HG03558 (cell line): ENCODE data around the gene FARS2.
A peak's percentile ranks its signal among the peaks of the same experiment; 100 is the strongest.

Source experiments
- ATAC-seq: cut with Tn5 transposase; IDR thresholded peaks from one replicate; pipeline ENCODE4 v1.9.1; 2021; ENCODE audit warnings: moderate number of reproducible peaks; ENCODE audit not compliant: unreplicated experiment; ENCODE audit errors: extremely low read depth

Gene FARS2

GRCh38 chr6:5595184-5595583, 333.9 kb downstream of the FARS2 start:
- ATAC-seq: no peak

- ATAC-seq: no peak
These were observed 336.1 kb downstream of the FARS2 start for GRCh38 chr6:5597413-5597812.

GRCh38 chr6:5598123-5598522, 336.8 kb downstream of the FARS2 start:
- ATAC-seq: no peak

GRCh38 chr6:5599127-5599526, 337.8 kb downstream of the FARS2 start:
- no peak for ATAC-seq

GRCh38 chr6:5605937-5606336, 344.6 kb downstream of the FARS2 start:
- ATAC-seq: no peak

GRCh38 chr6:5606546-5606945, 345.2 kb downstream of the FARS2 start:
- no peak for ATAC-seq

GRCh38 chr6:5610640-5611039, 349.3 kb downstream of the FARS2 start:
- no peak for ATAC-seq

GRCh38 chr6:5617179-5617578, 355.9 kb downstream of the FARS2 start:
- no peak for ATAC-seq

- no peak for ATAC-seq
These were observed 357.9 kb downstream of the FARS2 start for GRCh38 chr6:5619249-5619648.

GRCh38 chr6:5622276-5623005, 361.1 kb downstream of the FARS2 start:
- no peak for ATAC-seq

GRCh38 chr6:5623769-5624168, 362.5 kb downstream of the FARS2 start:
- no peak for ATAC-seq

- ATAC-seq: no peak
These were observed 362.9 kb downstream of the FARS2 start for GRCh38 chr6:5624256-5624655.

- ATAC-seq: peak; percentile 62
These were observed 365.6 kb downstream of the FARS2 start for GRCh38 chr6:5626727-5627426.

GRCh38 chr6:5630636-5631035, 369.3 kb downstream of the FARS2 start:
- ATAC-seq: no peak

- no peak for ATAC-seq
These were observed 371.1 kb downstream of the FARS2 start for GRCh38 chr6:5632348-5632935.

GRCh38 chr6:5634525-5634924, 373.2 kb downstream of the FARS2 start:
- no peak for ATAC-seq

GRCh38 chr6:5636210-5637030, 375.1 kb downstream of the FARS2 start:
- ATAC-seq: no peak

- ATAC-seq: no peak
These were observed 376.4 kb downstream of the FARS2 start for GRCh38 chr6:5637714-5638113.

- ATAC-seq: no peak
These were observed 377.4 kb downstream of the FARS2 start for GRCh38 chr6:5638666-5639065.

GRCh38 chr6:5639193-5639592, 377.9 kb downstream of the FARS2 start:
- ATAC-seq: no peak

GRCh38 chr6:5640614-5641013, 379.3 kb downstream of the FARS2 start:
- no peak for ATAC-seq
